ENCODE results near the gene STX4. TPM values are rescaled to one million over a fixed set of nuclear protein-coding genes. Genes with fewer than 3 reads are reported as not detected.

Gene STX4
- polyA plus RNA-seq, 1 of the 3 experiments (the other 2 are of a cell fraction) = 117 TPM

DNA sequence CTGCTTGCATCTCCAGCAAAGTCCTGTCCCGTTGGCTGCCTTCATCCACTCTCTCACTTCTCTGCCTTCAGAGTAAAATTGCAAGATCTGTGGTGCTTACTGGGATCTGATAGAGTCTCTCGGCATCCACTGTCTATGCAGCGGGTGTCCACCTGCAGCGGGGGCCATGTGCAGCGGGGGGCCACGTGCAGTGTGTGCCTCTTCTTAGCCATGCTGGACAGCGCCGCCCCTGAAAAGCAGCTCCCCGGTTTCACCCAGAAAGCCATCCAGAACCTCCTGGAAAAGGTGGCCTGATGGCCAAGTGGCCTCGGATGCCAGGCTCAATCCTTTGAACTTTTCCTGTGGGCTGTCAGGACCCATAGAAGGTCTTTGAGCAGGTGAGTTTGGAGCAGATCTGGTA is 9.5 kb downstream of the STX4 start:
- POLR2A ChIA-PET = no interaction called here
- WGBS (ENCODE audit: low lambda C conversion rate) = 94% methylated on average over 8 of the region's 10 CpGs
- TF ChIP-seq YY1 (IDR thresholded peaks at IDR 0.05; ENCODE audit: low read depth) (no peak), TEAD4 (IDR thresholded peaks at IDR 0.05; ENCODE audit: borderline replicate concordance, insufficient read depth) (no peak), FOXM1 (IDR thresholded peaks at IDR 0.05; ENCODE audit: low read depth) (no peak), RXRA (IDR thresholded peaks at IDR 0.05; ENCODE audit: borderline replicate concordance, low read depth) (no peak), FOXJ3 (CRISPR knock-in tag; IDR thresholded peaks at IDR 0.05) (no peak), EZH2phosphoT487 (IDR thresholded peaks at IDR 0.05; ENCODE audit: borderline replicate concordance, low read depth) (no peak), ZBTB33 (IDR thresholded peaks at IDR 0.05; ENCODE audit: borderline replicate concordance, low read depth) (no peak), EP300 (IDR thresholded peaks at IDR 0.05; ENCODE audit: borderline replicate concordance in 1 of 2, low read depth in 1 of 2, low read length in 1 of 2) (no peak)
- TF ChIP-seq, protein P1, sequence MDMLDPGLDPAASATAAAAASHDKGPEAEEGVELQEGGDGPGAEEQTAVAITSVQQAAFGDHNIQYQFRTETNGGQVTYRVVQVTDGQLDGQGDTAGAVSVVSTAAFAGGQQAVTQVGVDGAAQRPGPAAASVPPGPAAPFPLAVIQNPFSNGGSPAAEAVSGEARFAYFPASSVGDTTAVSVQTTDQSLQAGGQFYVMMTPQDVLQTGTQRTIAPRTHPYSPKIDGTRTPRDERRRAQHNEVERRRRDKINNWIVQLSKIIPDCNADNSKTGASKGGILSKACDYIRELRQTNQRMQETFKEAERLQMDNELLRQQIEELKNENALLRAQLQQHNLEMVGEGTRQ (IDR thresholded peaks at IDR 0.05; ENCODE audit: borderline replicate concordance, low read depth, low read length) = no peak
- TF ChIP-seq, protein P2, sequence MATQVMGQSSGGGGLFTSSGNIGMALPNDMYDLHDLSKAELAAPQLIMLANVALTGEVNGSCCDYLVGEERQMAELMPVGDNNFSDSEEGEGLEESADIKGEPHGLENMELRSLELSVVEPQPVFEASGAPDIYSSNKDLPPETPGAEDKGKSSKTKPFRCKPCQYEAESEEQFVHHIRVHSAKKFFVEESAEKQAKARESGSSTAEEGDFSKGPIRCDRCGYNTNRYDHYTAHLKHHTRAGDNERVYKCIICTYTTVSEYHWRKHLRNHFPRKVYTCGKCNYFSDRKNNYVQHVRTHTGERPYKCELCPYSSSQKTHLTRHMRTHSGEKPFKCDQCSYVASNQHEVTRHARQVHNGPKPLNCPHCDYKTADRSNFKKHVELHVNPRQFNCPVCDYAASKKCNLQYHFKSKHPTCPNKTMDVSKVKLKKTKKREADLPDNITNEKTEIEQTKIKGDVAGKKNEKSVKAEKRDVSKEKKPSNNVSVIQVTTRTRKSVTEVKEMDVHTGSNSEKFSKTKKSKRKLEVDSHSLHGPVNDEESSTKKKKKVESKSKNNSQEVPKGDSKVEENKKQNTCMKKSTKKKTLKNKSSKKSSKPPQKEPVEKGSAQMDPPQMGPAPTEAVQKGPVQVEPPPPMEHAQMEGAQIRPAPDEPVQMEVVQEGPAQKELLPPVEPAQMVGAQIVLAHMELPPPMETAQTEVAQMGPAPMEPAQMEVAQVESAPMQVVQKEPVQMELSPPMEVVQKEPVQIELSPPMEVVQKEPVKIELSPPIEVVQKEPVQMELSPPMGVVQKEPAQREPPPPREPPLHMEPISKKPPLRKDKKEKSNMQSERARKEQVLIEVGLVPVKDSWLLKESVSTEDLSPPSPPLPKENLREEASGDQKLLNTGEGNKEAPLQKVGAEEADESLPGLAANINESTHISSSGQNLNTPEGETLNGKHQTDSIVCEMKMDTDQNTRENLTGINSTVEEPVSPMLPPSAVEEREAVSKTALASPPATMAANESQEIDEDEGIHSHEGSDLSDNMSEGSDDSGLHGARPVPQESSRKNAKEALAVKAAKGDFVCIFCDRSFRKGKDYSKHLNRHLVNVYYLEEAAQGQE (IDR thresholded peaks at IDR 0.05; ENCODE audit: low read depth, low read length) = no peak
- peaks cover 27 to 28% of the 10 kb centered on the region in 2 experiments for H3K36me3 ChIP-seq (replicated peaks in 1 of 2; ENCODE audit: control insufficient read depth in 1 of 2, insufficient read depth in 2 of 2, low read length in 1 of 2)
- no peak for DNase-seq
- H3F3A ChIP-seq (replicated peaks; ENCODE audit: insufficient read depth) = peaks cover 4% of the 10 kb centered on the region
- no peak overlapping the region for H3K4me3 ChIP-seq (ENCODE audit: low read depth in 2 of 2, low read length in 1 of 2)
- H3K9me2 ChIP-seq = no peaks in the 10 kb centered on the region
- H3K4me2 ChIP-seq = no peak overlapping the region
- CTCF ChIA-PET = no interaction called here
- no peaks in the 10 kb centered on the region for H3K79me2 ChIP-seq (ENCODE audit: insufficient read depth)
- H3K27me3 ChIP-seq (ENCODE audit: insufficient read depth) = no peaks in the 10 kb centered on the region
- no peaks in the 10 kb centered on the region for H3K9me3 ChIP-seq
- H3K4me1 ChIP-seq (ENCODE audit: control insufficient read depth in 1 of 2, insufficient read depth in 2 of 2, low read depth in 1 of 2, low read length in 1 of 2) = no peaks in the 10 kb centered on the region
- H2AFZ ChIP-seq (ENCODE audit: low read depth) = no peak overlapping the region
- no peaks in the 10 kb centered on the region for H4K20me1 ChIP-seq (ENCODE audit: insufficient read depth)
- H3K9ac ChIP-seq = no peak overlapping the region
- H3K27ac ChIP-seq (ENCODE audit: low read depth in 2 of 2, low read length in 1 of 2) = no peak overlapping the region

DNA sequence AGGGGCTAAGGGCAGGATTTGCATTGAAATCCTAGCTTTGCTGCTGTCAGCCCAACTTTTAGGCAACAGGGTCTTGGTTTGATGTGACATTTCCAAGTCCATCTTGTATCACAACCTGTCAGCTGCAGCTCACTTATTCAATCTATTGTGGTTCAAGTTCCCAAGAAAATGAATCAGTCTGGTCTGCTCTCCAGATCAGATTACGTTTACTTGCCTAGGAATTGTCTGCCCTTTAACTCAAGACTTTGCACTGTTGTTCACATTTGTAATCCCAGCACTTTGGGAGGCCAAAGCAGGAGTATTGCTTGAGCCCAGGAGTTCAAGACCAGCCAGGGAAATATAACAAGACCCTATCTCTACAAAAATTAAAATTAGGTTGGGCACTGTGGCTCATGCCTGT is 10.0 kb downstream of the STX4 start:
- CTCF ChIA-PET = no interaction called here
- TF ChIP-seq ZBTB33 (IDR thresholded peaks at IDR 0.05; ENCODE audit: borderline replicate concordance, low read depth) = no peak
- TF ChIP-seq, protein P2 (IDR thresholded peaks at IDR 0.05; ENCODE audit: low read depth, low read length) = no peak
- TF ChIP-seq GABPA (IDR thresholded peaks at IDR 0.05; ENCODE audit: low read depth) = no peak
- no peak for TF ChIP-seq TAF1 (IDR thresholded peaks at IDR 0.05; ENCODE audit: borderline replicate concordance, low read depth, low read length)
- no peak for TF ChIP-seq FOXJ3 (CRISPR knock-in tag; IDR thresholded peaks at IDR 0.05)
- no peak for TF ChIP-seq RCOR1 (IDR thresholded peaks at IDR 0.05; ENCODE audit: low read length)
- TF ChIP-seq CHD2 (IDR thresholded peaks at IDR 0.05; ENCODE audit: low read length, partially characterized antibody) = no peak

More for the DNA sequence above, 10.0 kb downstream of the STX4 start:
- no peak overlapping the region for H3K27ac ChIP-seq (ENCODE audit: low read depth in 2 of 2, low read length in 1 of 2)
- H4K20me1 ChIP-seq (ENCODE audit: insufficient read depth) = no peaks in the 10 kb centered on the region
- H3K36me3 ChIP-seq (replicated peaks in 1 of 2; ENCODE audit: control insufficient read depth in 1 of 2, insufficient read depth in 2 of 2, low read length in 1 of 2) = peaks cover 22 to 23% of the 10 kb centered on the region in 2 experiments
- H3K9me2 ChIP-seq = no peaks in the 10 kb centered on the region
- no peak overlapping the region for H3K4me3 ChIP-seq (ENCODE audit: low read depth in 2 of 2, low read length in 1 of 2)
- no peaks in the 10 kb centered on the region for H3K27me3 ChIP-seq (ENCODE audit: insufficient read depth)
- peaks cover 4% of the 10 kb centered on the region for H3F3A ChIP-seq (replicated peaks; ENCODE audit: insufficient read depth)
- WGBS (ENCODE audit: low lambda C conversion rate) = 94% methylated on average over 1 of the region's 1 CpG
- no peaks in the 10 kb centered on the region for H3K79me2 ChIP-seq (ENCODE audit: insufficient read depth)
- no peak for DNase-seq
- no peaks in the 10 kb centered on the region for H3K4me1 ChIP-seq (ENCODE audit: control insufficient read depth in 1 of 2, insufficient read depth in 2 of 2, low read depth in 1 of 2, low read length in 1 of 2)
- H3K4me2 ChIP-seq = no peak overlapping the region
- no peak overlapping the region for H3K9ac ChIP-seq
- no peak overlapping the region for H2AFZ ChIP-seq (ENCODE audit: low read depth)
- POLR2A ChIA-PET = no interaction called here
- H3K9me3 ChIP-seq = no peaks in the 10 kb centered on the region
